ENCODE data around the gene HCST. TPM values are rescaled to one million over a fixed set of nuclear protein-coding genes. Genes with fewer than 3 reads are reported as not detected.
A peak's percentile ranks its signal among the peaks of the same experiment; 100 is the strongest.

HCST gene
- total and polyA plus RNA-seq, 4 donors: 2.0 to 13.3 (median 3.8) TPM

- no peaks in the 10 kb centered on the region for H3K36me3 ChIP-seq (ENCODE audit: control insufficient read depth in 4 of 4, insufficient read depth in 3 of 4, low read depth in 1 of 4, low read length in 3 of 4)
- H3K9me3 ChIP-seq (ENCODE audit: control insufficient read depth in 4 of 4, low read length in 3 of 4): no peaks in the 10 kb centered on the region
- no peaks in the 10 kb centered on the region for H3K27me3 ChIP-seq (ENCODE audit: control insufficient read depth in 4 of 4, insufficient read depth in 4 of 4, low read length in 3 of 4)
- H3K4me3 ChIP-seq (ENCODE audit: low read depth in 1 of 3, low read length in 3 of 3): no peak overlapping the region
- H3K27ac ChIP-seq (ENCODE audit: low read depth in 1 of 2, low read length in 2 of 2): peak overlapping the region; percentile 63 to 78
- TF ChIP-seq RAD21 (IDR thresholded peaks at IDR 0.05): no peak
- no peak for TF ChIP-seq ZBTB33 (IDR thresholded peaks at IDR 0.05)
- TF ChIP-seq REST (IDR thresholded peaks at IDR 0.05): no peak
- TF ChIP-seq GABPA (IDR thresholded peaks at IDR 0.05 in 1 of 2, conservative IDR thresholded peaks at IDR 0.05 in 1 of 2): no peak
- TF ChIP-seq HNF4G (IDR thresholded peaks at IDR 0.05): no peak
- TF ChIP-seq ATF3 (IDR thresholded peaks at IDR 0.05): no peak
- TF ChIP-seq CTCF (IDR thresholded peaks at IDR 0.05; ENCODE audit: low read depth, low read length, missing input control): no peak
- TF ChIP-seq RXRA (IDR thresholded peaks at IDR 0.05): no peak
- TF ChIP-seq EGR1 (IDR thresholded peaks at IDR 0.05; ENCODE audit: low read depth in 2 of 2): no peak
- TF ChIP-seq SP1 (IDR thresholded peaks at IDR 0.05): no peak
- no peak for TF ChIP-seq YY1 (IDR thresholded peaks at IDR 0.05)
- no peak for TF ChIP-seq NR2F2 (IDR thresholded peaks at IDR 0.05)
- TF ChIP-seq MAX (IDR thresholded peaks at IDR 0.05): no peak
- TF ChIP-seq JUND (IDR thresholded peaks at IDR 0.05): no peak
- TF ChIP-seq HNF4A (conservative IDR thresholded peaks at IDR 0.05): no peak
- TF ChIP-seq FOXA1 (IDR thresholded peaks at IDR 0.05): no peak
- H3K4me1 ChIP-seq (ENCODE audit: control insufficient read depth in 4 of 4, insufficient read depth in 4 of 4, low read length in 3 of 4): peaks cover 0 to 4% (median 0%) of the 10 kb centered on the region in 4 donors
- DNase-seq (ENCODE audit: low spot score): no peak
- H3K9ac ChIP-seq (ENCODE audit: low read depth in 1 of 2, low read length in 2 of 2): no peak overlapping the region
- WGBS: 86% methylated on average over 6 of the region's 6 CpGs
Observed at GRCh38 chr19:35905178-35905727, 2.9 kb downstream of the HCST start.

- H3K36me3 ChIP-seq (ENCODE audit: control insufficient read depth in 4 of 4, insufficient read depth in 3 of 4, low read depth in 1 of 4, low read length in 3 of 4): no peaks in the 10 kb centered on the region
- no peaks in the 10 kb centered on the region for H3K4me1 ChIP-seq (ENCODE audit: control insufficient read depth in 4 of 4, insufficient read depth in 4 of 4, low read length in 3 of 4)
- peak overlapping the region; percentile 7 to 47 for H3K9ac ChIP-seq (ENCODE audit: low read depth in 1 of 2, low read length in 2 of 2)
- no peaks in the 10 kb centered on the region for H3K9me3 ChIP-seq (ENCODE audit: control insufficient read depth in 4 of 4, low read length in 3 of 4)
- 49% methylated on average over 12 of the region's 12 CpGs for WGBS
- DNase-seq (ENCODE audit: low spot score): no peak
- H3K4me3 ChIP-seq (ENCODE audit: low read depth in 1 of 3, low read length in 3 of 3): peak overlapping the region in 2 of 3 donors; percentile 21 to 39
- no peaks in the 10 kb centered on the region for H3K27me3 ChIP-seq (ENCODE audit: control insufficient read depth in 4 of 4, insufficient read depth in 4 of 4, low read length in 3 of 4)
- peak overlapping the region; percentile 50 to 52 for H3K27ac ChIP-seq (ENCODE audit: low read depth in 1 of 2, low read length in 2 of 2)
- TF ChIP-seq SP1 (IDR thresholded peaks at IDR 0.05) (no peak), JUND (IDR thresholded peaks at IDR 0.05) (no peak), EGR1 (IDR thresholded peaks at IDR 0.05; ENCODE audit: low read depth in 2 of 2) (no peak), GABPA (IDR thresholded peaks at IDR 0.05 in 1 of 2, conservative IDR thresholded peaks at IDR 0.05 in 1 of 2) (no peak), YY1 (IDR thresholded peaks at IDR 0.05) (no peak), RAD21 (IDR thresholded peaks at IDR 0.05) (no peak), REST (IDR thresholded peaks at IDR 0.05) (no peak), RXRA (IDR thresholded peaks at IDR 0.05) (no peak), NR2F2 (IDR thresholded peaks at IDR 0.05) (no peak), CTCF (IDR thresholded peaks at IDR 0.05; ENCODE audit: low read depth, low read length, missing input control) (no peak), ATF3 (IDR thresholded peaks at IDR 0.05) (no peak)
Observed at GRCh38 chr19:35907377-35907745, 5.0 kb downstream of the HCST start.
